Stimulated activated naive CD4-positive, alpha-beta T cell treated with Interleukin-2 at 50 U/mL for 16 hours (primary cell): ENCODE results near the gene CDK5R1.

ENCODE experiments used
- DNase-seq: peaks from one replicate; lab custom pipeline; 2025; lab: John Stamatoyannopoulos, UW

The CDK5R1 gene

GRCh38 chr17:32493571-32493970 is 6.8 kb downstream of the CDK5R1 start:
- DNase-seq, result no peak

- DNase-seq, result no peak
Measured at GRCh38 chr17:32493976-32494513, 7.3 kb downstream of the CDK5R1 start.

- DNase-seq, result no peak
Measured at GRCh38 chr17:32494621-32495358, 8.0 kb downstream of the CDK5R1 start.

- no peak for DNase-seq
Measured at GRCh38 chr17:32495359-32496231, 8.8 kb downstream of the CDK5R1 start.

GRCh38 chr17:32496395-32497073 is 9.7 kb downstream of the CDK5R1 start:
- DNase-seq, result no peak

GRCh38 chr17:32497431-32498205 is 10.8 kb downstream of the CDK5R1 start:
- no peak for DNase-seq

- no peak for DNase-seq
Measured at GRCh38 chr17:32498391-32498790, 11.6 kb downstream of the CDK5R1 start.

- no peak for DNase-seq
Measured at GRCh38 chr17:32502013-32502412, 15.2 kb downstream of the CDK5R1 start.

- no peak for DNase-seq
Measured at GRCh38 chr17:32502710-32503109, 15.9 kb downstream of the CDK5R1 start.

- no peak for DNase-seq
Measured at GRCh38 chr17:32503251-32504165, 16.7 kb downstream of the CDK5R1 start.

- no peak for DNase-seq
Measured at GRCh38 chr17:32504166-32504990, 17.6 kb downstream of the CDK5R1 start.

GRCh38 chr17:32508926-32509325 is 22.1 kb downstream of the CDK5R1 start:
- no peak for DNase-seq

- DNase-seq, result no peak
Measured at GRCh38 chr17:32510466-32510865, 23.7 kb downstream of the CDK5R1 start.

- DNase-seq, result no peak
Measured at GRCh38 chr17:32512328-32512727, 25.5 kb downstream of the CDK5R1 start.

- no peak for DNase-seq
Measured at GRCh38 chr17:32513579-32513978, 26.8 kb downstream of the CDK5R1 start.

- DNase-seq, result no peak
Measured at GRCh38 chr17:32514606-32515005, 27.8 kb downstream of the CDK5R1 start.

GRCh38 chr17:32515677-32516383 is 29.0 kb downstream of the CDK5R1 start:
- DNase-seq, result no peak

GRCh38 chr17:32516450-32516849 is 29.7 kb downstream of the CDK5R1 start:
- DNase-seq, result no peak
